HG02588 (cell line): Measurements from ENCODE around the gene TBX10.
A peak's percentile ranks its signal among the peaks of the same experiment; 100 is the strongest.
"Not testable (repeated sequence)": the region's sequence is repeated elsewhere in the genome, so short reads cannot be mapped to it uniquely, and the experiment has no call there.

ENCODE experiments used
- ATAC-seq: cut with Tn5 transposase; IDR thresholded peaks from one replicate; pipeline ENCODE4 v1.9.1; 2021; ENCODE audit warnings: mild to moderate bottlenecking, moderate library complexity; ENCODE audit not compliant: unreplicated experiment

Gene TBX10

DNA sequence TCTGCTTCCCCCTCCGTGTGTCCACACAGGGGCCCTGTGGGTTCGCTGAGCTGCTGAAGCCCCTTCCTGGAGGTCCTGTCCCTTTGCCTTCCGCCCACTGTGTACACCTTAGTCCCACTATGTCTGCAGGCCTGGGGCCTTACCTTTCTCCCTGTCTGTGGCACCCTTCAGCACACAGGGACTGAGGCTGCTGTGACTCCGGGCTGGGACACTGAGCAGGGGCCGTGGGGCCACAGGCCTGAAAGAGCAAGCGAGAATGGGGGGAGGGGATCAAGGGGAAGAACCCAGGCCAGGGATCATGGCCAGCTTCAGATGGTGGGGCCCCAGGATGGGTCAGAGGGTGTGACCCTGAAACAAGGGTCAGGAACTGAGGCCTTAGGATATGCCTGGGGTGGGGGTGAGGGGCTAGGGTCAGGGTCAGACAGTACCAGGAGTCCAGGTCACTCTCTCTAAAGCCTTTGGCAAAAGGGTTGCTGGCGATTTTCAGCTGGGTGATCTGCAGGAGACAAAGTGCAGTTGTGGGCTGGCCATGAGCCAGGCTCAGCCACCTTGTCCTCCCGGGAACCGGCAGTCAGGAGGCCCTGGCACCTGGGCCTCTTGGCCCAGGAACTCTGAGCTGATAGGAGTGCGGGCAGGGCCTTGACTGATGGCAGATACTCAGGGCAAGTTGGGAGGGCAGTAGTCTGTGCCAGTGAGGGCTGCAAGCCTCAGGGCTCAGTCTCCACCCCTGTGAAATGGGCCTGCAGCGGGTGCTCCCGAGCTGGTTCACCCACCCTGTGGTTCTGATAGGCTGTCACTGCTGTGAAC is 7.2 kb downstream of the TBX10 start:
- ATAC-seq: no peak

DNA sequence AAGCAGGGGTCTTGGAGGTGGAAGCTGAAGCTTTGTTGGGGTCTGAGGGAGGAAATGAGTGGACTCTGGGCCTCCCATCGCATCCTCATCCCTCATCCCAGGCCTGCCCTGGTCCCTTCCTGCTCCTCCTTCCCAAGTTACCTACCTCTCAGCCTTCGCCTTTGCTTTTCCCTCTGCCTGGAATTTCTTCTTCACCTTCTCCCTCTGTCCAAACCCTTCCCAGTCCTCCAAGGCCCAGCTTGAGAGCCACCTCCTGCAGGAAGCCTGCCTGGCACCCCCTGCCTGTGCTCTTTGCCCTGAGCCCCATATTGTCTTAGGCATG is 7.7 kb downstream of the TBX10 start:
- ATAC-seq: no peak

DNA sequence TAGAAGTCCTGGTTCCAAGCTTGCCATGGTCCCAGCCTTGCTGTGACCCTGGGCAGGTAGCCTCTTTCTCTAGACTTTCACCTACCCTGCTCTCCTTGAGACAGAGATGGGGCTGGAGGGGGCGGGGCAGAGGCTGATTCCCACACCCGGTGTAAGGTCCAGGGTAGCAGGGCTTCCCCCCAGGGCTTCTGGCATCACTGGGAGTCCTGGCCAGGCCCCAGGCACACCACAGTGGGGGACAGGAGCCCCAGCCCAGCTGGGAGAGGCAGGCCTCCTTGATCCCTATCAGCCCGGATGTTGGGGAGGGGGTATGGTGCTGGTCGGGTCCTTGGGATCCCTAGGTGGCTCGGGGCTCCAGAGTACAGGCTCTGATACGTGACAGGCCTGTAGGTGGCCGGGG is 8.2 kb downstream of the TBX10 start:
- ATAC-seq: no peak

DNA sequence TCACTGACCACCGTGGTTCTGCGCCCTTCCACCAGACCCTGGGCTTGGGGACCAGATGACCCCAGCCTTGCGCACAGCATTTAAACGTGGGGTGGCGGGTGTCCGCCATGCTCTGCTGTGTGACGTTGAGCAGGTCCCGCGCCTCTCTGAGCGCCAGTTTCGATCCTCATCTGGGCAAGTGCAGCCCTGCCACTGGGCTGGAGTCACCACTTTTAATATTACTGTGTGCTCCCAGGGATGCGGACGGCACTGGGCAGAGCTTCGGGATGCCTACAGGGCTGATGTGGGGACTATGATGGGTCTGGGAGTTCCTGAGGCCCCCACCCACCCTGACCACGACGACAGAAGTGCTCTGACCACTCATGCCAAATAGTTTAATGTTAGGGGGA is 8.6 kb downstream of the TBX10 start:
- no peak for ATAC-seq

DNA sequence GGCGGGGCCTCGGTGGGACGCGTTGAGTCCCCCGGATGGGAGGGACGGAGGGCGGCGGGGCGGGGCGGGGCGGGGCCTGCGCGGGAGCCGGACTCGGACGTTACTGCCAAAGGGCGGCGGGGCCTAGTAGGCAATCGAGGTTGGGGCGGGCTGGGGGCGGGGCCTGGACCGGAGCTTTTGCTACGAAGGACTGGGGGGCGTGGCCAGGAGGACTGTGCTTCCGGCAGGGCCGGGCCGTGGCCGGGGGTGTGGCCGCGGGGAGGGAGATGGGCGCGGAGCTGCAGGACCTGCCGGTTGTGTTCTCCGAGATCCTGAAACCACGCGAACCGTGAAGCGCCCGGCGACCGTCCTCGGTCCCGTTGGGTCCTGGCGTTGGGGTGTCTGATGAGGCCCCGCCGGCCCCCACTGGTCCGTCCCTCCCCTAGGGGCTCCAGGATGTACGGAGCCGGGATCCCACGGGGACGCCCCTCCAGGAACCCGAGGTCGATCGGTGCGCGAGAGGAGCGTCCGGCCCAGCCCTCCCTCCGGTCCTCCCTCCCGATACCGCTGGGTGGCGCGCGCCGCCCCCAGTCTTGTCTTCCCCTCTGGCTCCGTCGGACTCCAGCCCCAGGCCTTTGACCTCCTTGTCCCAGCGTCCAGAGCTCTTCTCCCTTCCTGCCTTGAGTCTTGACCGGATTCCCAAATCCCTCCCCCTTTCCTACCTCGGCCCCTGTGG is 9.2 kb downstream of the TBX10 start:
- ATAC-seq: peak; percentile 60

DNA sequence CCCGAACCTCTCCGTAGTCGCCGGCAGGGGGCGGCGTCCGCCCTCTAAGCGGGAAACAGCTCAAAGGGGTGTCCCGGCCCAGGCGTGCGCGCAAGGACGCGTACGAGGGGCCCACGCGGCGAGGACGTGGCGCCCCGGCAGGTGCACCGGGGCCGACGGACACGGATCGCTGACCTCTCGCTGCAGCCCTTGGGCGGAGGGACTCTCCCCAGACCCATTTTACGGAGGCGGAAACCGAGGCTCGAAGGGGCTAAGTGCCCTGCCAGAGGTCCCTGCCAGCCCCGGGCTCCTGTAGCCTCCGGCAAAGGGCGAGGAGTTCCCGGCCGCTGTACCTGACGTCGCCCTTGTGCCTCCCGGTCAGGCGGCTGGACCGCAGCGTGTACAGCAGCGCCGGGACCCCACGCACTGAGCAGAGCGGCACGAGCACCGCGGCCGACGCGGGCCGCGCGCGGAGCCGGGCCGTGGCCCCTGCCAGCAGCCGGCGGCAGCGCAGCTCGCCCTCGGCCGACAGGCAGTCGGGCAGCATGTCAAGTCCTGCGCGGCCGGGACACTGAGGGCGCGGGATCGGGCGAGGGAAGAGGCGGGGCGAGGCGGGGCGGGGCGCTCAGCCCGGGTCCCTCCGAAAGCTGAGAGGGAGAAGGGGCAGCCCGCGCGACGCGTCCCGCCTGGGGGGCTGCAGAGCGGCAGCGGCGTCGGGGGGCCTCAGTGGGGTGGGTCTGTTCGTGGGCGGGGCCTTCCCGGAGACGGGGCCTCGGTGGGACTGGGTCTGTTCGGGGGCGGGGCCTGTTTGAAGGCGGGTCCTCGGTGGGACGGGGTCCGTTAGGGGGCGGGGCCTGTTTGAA is 10.0 kb downstream of the TBX10 start, which contains the start of gene NUDT8:
Gene NUDT8 (minus strand): TSS at position 552 of the 842 bp plus-strand sequence. CDS start 26 bp downstream, at position 526.
- peak; percentile 57 for ATAC-seq

DNA sequence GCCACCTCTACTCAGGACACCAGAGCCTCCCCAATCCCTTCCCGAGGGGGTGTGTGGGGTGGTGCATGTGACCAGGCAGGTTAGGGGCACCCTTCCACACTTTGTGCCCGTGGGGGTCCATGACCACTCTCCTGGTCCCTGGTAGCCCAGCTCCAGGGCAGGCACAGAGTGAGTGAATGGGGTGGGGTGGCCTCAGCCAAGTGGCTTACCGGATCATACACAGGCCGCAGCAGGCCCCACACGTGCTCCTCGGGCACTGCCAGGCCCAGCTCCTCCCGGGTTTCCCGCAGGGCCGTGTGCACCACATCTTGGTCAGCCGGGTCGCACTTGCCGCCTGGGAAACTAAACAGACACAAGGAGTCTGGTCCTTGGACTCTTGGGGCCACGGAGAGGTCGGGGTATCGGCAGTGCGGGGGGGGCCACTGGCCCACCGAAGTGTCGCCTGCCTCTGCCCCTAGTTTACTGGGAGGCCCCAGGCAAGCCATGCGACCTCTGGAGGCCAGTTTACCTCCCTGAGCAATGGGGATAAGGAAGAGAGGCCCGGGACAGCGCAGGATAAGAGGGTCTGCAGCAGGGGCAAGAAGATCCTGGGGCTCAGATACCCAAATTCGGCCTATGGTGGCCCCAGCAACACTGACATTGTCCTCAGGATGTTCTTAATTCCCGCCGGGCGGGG is 10.7 kb downstream of the TBX10 start:
- no peak for ATAC-seq

DNA sequence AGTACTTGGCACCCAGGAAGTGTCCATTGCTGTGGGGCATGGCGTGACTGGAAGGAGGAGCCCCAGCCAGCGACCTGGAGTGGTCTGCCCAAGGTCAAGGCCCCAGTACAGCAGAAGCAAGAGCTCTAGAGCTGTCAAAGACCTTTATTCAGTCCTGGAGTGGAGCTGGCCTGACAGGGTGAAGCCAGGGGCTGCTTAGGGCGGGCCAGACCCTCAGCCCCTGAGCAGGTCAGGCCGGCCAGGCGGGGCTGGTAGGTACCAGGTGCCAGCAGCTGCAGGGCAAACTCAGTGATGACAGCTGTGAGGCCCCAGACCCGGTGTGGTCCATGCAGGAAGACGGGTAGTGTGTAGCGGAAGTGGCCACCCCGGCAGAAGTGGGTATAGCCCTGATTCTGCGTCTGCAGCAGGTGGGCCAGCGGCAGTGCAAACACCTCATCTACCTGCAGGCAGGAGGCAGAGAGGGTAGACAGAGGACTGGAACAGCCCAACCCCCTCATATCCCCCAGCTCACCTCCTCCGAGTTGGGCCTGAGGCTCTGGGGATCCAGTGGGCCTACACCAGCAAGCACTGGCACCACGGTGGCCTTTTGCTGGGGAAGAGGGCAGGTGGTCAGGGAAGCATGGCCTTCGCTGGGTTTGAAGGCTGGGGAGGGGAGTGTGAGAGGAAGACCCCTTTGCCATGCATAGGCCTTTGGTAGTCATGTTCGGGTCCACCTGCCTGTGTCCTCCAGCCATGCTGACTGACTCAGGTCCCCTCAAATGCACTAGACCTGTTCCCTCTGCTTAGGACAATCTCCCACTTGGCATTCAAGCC is 11.5 kb downstream of the TBX10 start:
- ATAC-seq: no peak

DNA sequence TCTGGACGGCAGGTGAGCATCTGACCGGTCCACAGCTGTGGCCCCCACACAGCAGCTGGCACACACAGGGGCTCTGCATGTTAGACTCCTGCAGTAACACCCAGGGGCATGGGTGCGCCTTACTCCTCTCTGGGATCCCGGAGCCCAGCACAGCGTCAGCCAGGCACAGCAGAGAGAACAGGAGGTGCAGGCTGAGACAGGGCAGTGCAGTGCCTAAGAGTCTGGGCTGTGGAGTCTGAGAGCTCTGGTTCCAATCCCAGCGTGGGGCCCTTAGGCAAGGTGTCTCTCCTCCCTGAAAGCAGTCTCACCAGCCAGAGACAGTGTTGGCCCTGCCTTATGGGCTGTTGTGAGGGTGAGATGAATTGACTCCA is 12.1 kb downstream of the TBX10 start:
- no peak for ATAC-seq

DNA sequence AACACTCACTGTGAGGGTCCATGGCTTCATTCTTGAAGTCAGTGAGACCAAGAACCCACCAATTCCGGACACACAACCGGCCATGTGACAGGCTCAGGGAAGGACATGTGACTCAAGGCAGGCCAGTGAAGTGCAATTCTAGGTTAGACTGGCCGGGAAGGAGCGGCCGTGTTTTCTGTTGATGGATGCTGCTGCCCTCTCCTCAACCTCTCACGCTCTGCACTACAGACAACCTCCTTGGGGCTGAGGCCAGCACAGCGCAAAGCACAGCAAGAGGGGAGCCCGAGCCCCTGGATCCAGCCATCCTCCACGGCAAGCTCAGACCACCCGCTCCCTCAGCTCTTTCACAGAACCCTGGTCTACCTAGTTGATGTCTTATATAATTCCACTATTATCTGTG is 12.6 kb downstream of the TBX10 start:
- no peak for ATAC-seq

DNA sequence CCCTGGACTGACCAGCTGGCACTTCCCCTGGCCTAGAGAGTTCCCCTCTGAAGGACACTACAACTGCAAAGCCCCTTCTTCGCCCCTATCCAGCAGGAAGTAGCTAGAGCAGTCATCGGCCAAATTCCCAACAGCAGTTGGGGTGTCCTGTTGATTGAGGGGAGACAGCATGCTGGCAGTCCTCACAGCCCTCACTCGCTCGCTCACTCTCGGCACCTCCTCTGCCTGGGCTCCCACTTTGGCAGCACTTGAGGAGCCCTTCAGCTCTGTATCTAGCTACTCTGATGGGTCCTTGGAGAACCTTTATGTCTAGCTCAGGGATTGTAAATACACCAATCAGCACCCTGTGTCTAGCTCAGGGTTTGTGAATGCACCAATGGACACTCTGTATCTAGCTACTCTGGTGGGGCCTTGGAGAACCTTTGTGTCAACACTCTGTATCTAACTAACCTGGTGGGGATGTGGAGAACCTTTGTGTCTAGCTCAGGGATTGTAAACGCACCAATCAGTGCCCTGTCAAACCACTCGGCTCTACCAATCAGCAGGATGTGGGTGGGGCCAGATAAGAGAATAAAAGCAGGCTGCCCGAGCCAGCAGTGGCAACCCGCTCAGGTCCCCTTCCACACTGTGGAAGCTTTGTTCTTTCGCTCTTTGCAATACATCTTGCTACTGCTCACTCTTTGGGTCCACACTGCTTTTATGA is 13.3 kb downstream of the TBX10 start:
- ATAC-seq: not testable (repeated sequence)

DNA sequence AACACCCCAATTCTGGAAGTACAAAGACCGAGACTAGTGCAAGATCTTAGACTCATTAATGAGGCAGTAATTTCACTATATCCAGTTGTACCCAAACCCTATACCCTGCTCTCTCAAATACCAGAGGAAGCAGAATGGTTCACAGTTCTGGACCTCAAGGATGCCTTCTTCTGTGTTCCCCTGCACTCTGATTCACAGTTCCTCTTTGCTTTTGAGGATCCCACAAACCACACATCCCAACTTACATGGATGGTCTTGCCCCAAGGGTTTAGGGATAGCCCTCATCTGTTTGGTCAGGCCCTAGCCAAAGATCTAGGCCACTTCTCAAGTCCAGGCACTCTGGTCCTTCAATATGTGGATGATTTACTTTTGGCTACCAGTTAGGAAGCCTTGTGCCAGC is 15.8 kb downstream of the TBX10 start:
- not testable (repeated sequence) for ATAC-seq

DNA sequence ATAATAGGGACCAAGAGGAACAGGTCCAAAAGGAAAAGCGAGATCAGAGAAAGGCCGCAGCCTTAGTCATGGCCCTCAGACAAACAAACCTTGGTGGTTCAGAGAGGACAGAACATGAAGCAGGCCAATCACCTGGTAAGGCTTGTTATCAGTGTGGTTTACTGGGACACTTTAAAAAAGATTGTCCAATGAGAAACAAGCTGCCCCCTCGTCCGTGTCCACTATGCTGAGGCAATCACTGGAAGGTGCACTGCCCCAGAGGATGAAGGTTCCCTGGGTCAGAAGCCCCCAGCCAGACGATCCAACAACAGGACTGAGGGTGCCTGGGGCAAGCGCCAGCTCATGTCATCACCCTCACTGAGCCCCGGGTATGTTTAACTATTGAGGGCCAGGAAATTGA is 16.7 kb downstream of the TBX10 start:
- not testable (repeated sequence) for ATAC-seq

DNA sequence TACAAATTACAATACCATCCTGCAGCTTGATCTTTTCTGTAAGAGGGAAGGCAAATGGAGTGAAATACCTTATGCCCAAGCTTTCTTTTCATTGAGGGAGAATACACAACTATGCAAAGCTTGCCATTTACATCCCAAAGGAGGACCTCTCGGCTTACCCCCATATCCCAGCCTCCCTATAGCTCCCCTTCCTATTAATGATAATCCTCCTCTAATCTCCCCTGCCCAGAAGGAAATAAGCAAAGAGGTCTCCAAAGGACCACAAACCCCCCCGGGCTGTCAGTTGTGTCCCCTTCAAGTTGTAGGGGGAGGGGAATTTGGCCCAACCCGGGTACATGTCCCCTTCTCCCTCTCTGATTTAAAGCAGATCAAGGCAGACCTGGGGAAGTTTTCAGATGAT is 17.6 kb downstream of the TBX10 start:
- not testable (repeated sequence) for ATAC-seq

DNA sequence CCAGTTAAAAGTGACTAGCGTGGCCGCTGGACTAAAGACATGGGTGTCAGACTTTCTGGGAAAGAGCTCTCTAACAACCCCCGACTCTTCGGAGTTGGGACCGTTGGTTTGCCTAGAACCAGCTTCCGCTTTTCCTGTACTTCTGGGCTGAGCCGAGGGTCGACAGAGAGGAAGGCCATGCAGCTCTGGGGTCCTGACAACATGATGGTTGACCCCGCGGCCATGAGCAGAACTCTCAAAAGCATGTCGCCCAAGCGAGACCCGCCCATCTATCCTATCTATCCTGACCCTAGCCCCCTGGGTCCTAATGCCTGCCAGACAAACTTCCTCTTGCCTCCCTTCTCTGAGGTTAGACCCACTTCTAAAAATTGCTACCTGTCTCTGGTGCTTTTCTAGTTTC is 18.9 kb downstream of the TBX10 start:
- ATAC-seq: not testable (repeated sequence)

DNA sequence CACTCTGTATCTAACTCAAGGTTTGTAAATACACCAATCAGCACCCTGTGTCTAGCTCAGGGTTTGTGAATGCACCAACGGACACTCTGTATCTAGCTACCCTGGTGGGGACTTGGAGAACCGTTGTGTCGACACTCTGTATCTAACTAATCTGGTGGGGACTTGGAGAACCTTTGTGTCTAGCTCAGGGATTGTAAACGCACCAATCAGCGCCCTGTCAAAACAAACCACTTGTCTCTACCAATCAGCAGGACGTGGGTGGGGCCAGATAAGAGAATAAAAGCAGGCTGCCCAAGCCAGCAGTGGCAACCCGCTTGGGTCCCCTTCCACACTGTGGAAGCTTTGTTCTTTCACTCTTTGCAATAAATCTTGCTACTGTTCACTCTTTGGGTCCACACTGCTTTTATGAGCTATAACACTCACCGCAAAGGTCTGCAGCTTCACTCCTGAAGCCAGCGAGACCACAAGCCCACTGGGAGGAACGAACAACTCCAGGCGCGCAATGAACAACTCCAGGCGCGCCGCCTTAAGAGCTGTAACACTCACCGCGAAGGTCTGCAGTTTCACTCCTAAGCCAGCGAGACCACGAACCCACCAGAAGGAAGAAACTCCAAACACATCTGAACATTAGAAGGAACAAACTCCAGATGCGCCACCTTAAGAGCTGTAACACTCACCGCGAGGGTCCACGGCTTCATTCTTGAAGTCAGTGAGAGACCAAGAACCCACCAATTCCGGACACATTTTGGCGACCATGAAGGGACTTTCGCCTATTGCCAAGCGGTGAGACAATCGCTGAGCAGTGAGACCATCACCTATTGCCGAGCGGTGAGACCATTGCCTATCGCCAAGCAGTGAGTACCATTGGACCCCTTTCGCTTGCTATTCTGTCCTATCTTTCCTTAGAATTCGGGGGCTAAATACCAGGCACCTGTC is 19.6 kb downstream of the TBX10 start:
- not testable (repeated sequence) for ATAC-seq

DNA sequence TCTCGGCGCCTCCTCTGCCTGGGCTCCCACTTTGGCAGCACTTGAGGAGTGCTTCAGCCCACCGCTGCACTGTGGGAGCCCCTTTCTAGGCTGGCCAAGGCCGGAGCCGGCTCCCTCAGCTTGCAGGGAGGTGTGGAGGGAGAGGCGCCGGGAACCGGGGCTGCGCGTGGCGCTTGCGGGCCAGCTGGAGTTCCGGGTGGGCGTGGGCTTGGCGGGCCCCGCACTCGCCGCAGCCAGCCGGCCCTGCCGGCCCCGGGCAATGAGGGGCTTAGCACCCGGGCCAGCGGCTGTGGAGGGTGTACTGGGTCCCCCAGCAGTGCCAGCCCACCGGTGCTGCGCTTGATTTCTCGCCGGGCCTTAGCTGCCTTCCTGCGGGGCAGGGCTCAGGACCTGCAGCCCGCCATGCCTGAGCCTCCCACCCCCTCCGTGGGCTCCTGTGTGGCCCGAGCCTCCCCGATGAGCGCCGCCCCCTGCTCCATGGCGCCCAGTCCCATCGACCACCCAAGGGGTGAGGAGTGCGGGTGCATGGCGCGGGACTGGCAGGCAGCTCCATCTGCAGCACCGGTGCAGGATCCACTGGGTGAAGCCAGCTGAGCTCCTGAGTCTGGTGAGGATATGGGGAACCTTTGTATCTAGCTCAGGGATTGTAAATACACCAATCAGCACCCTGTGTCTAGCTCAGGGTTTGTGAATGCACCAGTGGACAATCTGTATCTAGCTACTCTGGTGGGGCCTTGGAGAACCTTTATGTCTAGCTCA is 20.5 kb downstream of the TBX10 start:
- ATAC-seq: not testable (repeated sequence)
